Measurements from ENCODE around the gene SH3RF1. TPM values are rescaled to one million over a fixed set of nuclear protein-coding genes. Genes with fewer than 3 reads are reported as not detected.

The SH3RF1 gene
- total RNA-seq, 1 experiment from 2014 or later, result 11.5 TPM

DNA sequence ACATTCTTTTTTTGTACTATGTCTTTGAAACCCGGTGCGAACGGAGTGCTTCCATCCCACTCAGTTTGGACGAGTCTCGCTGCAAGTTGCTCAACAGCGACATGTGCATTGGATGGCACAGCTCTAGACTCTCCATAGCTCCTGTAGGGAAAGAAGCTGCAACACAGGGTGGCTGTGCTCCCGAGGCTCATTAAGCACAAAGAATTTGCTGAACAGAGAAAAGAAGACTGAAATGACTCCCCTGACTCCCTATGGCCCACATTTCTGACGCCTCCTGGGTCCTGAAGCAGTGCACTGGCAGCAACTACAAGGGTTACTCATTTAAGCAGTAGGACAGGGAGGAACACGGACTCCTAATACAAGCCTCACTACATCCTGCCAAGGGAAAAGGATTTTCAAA is 127.4 kb downstream of the SH3RF1 start:
- ATAC-seq (no peak), DNase-seq (ENCODE audit: low read depth, low spot score) (no peak)
- CTCF ChIA-PET, result no interaction called here
- Histone ChIP-seq H3K27me3 (ENCODE audit: control insufficient read depth, insufficient read depth, low read length) (no peaks in the 10 kb centered on the region), H3K36me3 (ENCODE audit: control insufficient read depth, insufficient read depth, low read length) (no peaks in the 10 kb centered on the region), H3K9me3 (ENCODE audit: control insufficient read depth, insufficient read depth, low read depth, low read length) (no peaks in the 10 kb centered on the region), H3K4me3 (ENCODE audit: low read depth in 2 of 2, low read length in 2 of 2) (no peak overlapping the region), H3K4me1 (ENCODE audit: control insufficient read depth, insufficient read depth, low read length) (peaks cover 5% of the 10 kb centered on the region; the same call in 1 of the 2 replicates), H3K27ac (ENCODE audit: low read length) (no peak overlapping the region)
- intact Hi-C loops (cut with micrococcal nuclease; ENCODE audit: unreplicated experiment), result no loop called here
- TF ChIP-seq TCF7L2 (IDR thresholded peaks at IDR 0.05; ENCODE audit: low read depth, low read length), result no peak
- TF ChIP-seq SIN3A (IDR thresholded peaks at IDR 0.05; ENCODE audit: borderline replicate concordance, insufficient read depth, low read depth, low read length), result no peak
- TF ChIP-seq REST (IDR thresholded peaks at IDR 0.05; ENCODE audit: insufficient read depth in 1 of 2, low read depth in 2 of 2, low read length in 1 of 2), result no peak
- TF ChIP-seq POLR2AphosphoS5 (IDR thresholded peaks at IDR 0.05; ENCODE audit: low read depth, low read length), result no peak
- no peak for TF ChIP-seq CTCF (IDR thresholded peaks at IDR 0.05)
- POLR2A ChIA-PET, result no interaction called here
- no TSS peak for BruUV-seq (replicated peaks)
- in situ Hi-C loops (cut with HindIII; ENCODE audit: low pct_unique_long_range_greater_than_20kb, low sequenced_read_pairs), result no loop called here

DNA sequence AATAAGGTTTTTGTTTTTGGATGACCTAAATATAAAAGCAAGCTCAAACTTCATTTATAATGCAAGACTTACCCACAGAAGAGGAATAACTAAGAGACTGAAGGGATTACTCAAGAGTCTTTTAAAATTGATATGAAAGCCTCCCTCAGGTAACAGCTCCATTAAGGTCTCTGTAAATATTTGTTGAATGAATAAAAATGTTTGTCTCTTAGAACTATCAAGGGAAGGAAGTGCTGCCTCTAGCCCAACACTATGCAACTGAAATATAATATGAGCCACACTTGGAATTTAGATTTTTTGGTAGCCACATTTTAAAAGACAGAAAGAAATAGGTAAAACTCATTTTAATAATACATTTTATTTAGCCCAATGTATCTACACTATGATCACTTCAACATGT is 127.8 kb downstream of the SH3RF1 start:
- in situ Hi-C loops (cut with HindIII; ENCODE audit: low pct_unique_long_range_greater_than_20kb, low sequenced_read_pairs) (no loop called here), intact Hi-C loops (cut with micrococcal nuclease; ENCODE audit: unreplicated experiment) (no loop called here)
- POLR2A ChIA-PET, result no interaction called here
- ATAC-seq, result no peak
- TF ChIP-seq POLR2AphosphoS5 (IDR thresholded peaks at IDR 0.05; ENCODE audit: low read depth, low read length), result no peak
- TF ChIP-seq TCF7L2 (IDR thresholded peaks at IDR 0.05; ENCODE audit: low read depth, low read length), result no peak
- TF ChIP-seq REST (IDR thresholded peaks at IDR 0.05; ENCODE audit: insufficient read depth in 1 of 2, low read depth in 2 of 2, low read length in 1 of 2), result no peak
- no peak for TF ChIP-seq CTCF (IDR thresholded peaks at IDR 0.05)
- TF ChIP-seq SIN3A (IDR thresholded peaks at IDR 0.05; ENCODE audit: borderline replicate concordance, insufficient read depth, low read depth, low read length), result no peak
- no peaks in the 10 kb centered on the region for H3K36me3 ChIP-seq (ENCODE audit: control insufficient read depth, insufficient read depth, low read length)
- H3K4me3 ChIP-seq (ENCODE audit: low read depth in 2 of 2, low read length in 2 of 2), result no peak overlapping the region
- H3K4me1 ChIP-seq (ENCODE audit: control insufficient read depth, insufficient read depth, low read length), result peaks cover 5% of the 10 kb centered on the region; the same call in 1 of the 2 replicates
- H3K27me3 ChIP-seq (ENCODE audit: control insufficient read depth, insufficient read depth, low read length), result no peaks in the 10 kb centered on the region
- BruUV-seq (replicated peaks), result no TSS peak
- H3K27ac ChIP-seq (ENCODE audit: low read length), result no peak overlapping the region
- no peak for DNase-seq (ENCODE audit: low read depth, low spot score)
- H3K9me3 ChIP-seq (ENCODE audit: control insufficient read depth, insufficient read depth, low read depth, low read length), result no peaks in the 10 kb centered on the region
- CTCF ChIA-PET, result no interaction called here
